Duodenal mucosa (tissue), 2 donors: ENCODE data around the gene NRP2.

Experiments used
- H3K27ac ChIP-seq: one replicate; pipeline ENCODE4 v1.7.0; 2013; ENCODE audit warnings: low read depth, low read length
- H3K27me3 ChIP-seq, 2 donors: one replicate each; pipeline ENCODE4 v1.7.0; 2013; ENCODE audit warnings: low read length in 2 of 2, control low read depth in 1 of 2; ENCODE audit not compliant: insufficient read depth in 2 of 2, control insufficient read depth in 1 of 2
- H3K36me3 ChIP-seq, 2 donors: one replicate each; pipeline ENCODE4 v1.7.0; 2013; ENCODE audit warnings: low read length in 2 of 2, control low read depth in 1 of 2; ENCODE audit not compliant: insufficient read depth in 2 of 2, control insufficient read depth in 1 of 2
- H3K4me1 ChIP-seq, 2 donors: one replicate each; pipeline ENCODE4 v1.7.0; 2013; ENCODE audit warnings: low read length in 2 of 2, control low read depth in 1 of 2; ENCODE audit not compliant: insufficient read depth in 2 of 2, control insufficient read depth in 1 of 2
- H3K4me3 ChIP-seq, 2 donors: one replicate each; pipeline ENCODE4 v1.7.0; 2013; ENCODE audit warnings: low read length in 2 of 2, low read depth in 1 of 2
- H3K9ac ChIP-seq, 2 donors: one replicate each; pipeline ENCODE4 v1.7.0; 2013; ENCODE audit warnings: low read length in 2 of 2, low read depth in 1 of 2
- H3K9me3 ChIP-seq, 2 donors: one replicate each; pipeline ENCODE4 v1.7.0; 2013; ENCODE audit warnings: low read length in 2 of 2, control low read depth in 1 of 2; ENCODE audit not compliant: control insufficient read depth in 1 of 2

NRP2 gene

DNA sequence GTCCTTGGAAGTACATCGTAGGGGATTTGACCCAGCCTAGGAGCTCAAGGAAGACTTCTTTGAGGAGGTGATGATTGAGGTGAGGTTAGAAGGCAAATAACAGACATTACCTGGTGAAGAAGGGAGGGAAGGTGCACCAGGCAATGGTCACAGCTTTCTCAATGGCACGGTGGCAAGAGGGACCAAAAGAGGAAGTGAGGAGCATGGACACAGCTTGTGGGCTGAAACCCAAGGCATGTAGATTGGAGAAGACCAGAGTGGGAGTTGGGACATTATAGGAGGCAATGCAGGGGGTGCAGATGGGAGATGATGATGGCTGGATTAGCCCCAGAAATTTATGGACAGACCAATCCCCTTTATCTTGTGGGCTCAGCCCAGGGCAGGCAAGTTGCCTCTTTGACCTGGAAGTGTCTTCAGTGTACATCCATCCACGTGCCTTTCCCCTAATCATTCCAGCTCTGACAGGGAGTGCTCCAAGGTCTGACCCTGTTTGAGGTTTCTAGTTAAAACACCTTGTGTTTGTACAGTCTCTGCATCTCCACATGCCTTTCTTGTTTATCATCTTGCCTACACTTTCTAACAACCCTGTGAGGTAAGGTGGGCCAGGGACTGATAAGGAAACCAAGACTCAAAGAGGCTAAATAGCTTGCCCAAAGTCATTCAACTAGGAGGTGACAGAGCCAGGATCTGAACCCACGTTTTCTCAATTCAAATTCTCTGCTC lies 59.1 kb downstream of the NRP2 start:
- Histone ChIP-seq H3K36me3 (no peaks in the 10 kb centered on the region), H3K27me3 (no peaks in the 10 kb centered on the region), H3K27ac (no peak overlapping the region), H3K9ac (no peak overlapping the region), H3K9me3 (no peaks in the 10 kb centered on the region), H3K4me1 (peaks cover 14 to 16% of the 10 kb centered on the region in 2 donors), H3K4me3 (no peak overlapping the region)

DNA sequence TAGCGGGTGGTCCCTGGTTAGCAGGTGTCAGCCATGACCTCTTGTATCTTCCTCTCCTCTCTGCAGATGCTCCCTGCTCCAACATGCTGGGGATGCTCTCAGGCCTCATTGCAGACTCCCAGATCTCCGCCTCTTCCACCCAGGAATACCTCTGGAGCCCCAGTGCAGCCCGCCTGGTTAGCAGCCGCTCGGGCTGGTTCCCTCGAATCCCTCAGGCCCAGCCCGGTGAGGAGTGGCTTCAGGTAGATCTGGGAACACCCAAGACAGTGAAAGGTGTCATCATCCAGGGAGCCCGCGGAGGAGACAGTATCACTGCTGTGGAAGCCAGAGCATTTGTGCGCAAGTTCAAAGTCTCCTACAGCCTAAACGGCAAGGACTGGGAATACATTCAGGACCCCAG lies 60.8 kb downstream of the NRP2 start:
- Histone ChIP-seq H3K9ac (no peak overlapping the region), H3K4me1 (peaks cover 23 to 27% of the 10 kb centered on the region in 2 donors), H3K9me3 (no peaks in the 10 kb centered on the region), H3K36me3 (no peaks in the 10 kb centered on the region), H3K27ac (no peak overlapping the region), H3K27me3 (no peaks in the 10 kb centered on the region), H3K4me3 (no peak overlapping the region)

- Histone ChIP-seq H3K9ac (no peak overlapping the region), H3K9me3 (no peaks in the 10 kb centered on the region), H3K4me1 (peaks cover 27 to 30% of the 10 kb centered on the region in 2 donors), H3K4me3 (no peak overlapping the region), H3K27me3 (no peaks in the 10 kb centered on the region), H3K36me3 (no peaks in the 10 kb centered on the region), H3K27ac (no peak overlapping the region)
Observed at GRCh38 chr2:205744074-205744591, 61.8 kb downstream of the NRP2 start.

GRCh38 chr2:205745661-205746419 lies 63.5 kb downstream of the NRP2 start:
- no peaks in the 10 kb centered on the region for H3K9me3 ChIP-seq
- H3K9ac ChIP-seq: no peak overlapping the region
- H3K36me3 ChIP-seq: peaks cover 0 to 3% of the 10 kb centered on the region in 2 donors
- H3K27ac ChIP-seq: no peak overlapping the region
- peaks cover 27 to 31% of the 10 kb centered on the region in 2 donors for H3K4me1 ChIP-seq
- H3K27me3 ChIP-seq: no peaks in the 10 kb centered on the region
- H3K4me3 ChIP-seq: no peak overlapping the region

DNA sequence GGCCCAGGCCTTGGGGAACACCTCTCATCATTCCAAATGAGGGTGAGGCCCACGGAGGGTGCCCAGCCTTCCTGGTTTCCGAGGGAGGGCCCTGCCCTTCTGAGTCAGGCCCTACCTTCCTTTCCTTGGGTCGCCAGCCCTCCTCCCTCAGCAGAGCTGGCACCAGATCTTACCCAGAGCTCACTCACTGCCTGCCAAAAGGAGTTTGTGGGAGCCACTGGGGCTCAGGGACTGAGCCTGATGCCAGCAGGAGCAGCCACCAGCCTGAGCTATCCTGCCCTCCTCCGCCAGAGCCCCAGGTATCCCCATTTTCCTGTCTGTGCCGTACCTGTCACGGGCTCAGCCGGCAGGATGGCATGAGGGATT lies 64.1 kb downstream of the NRP2 start:
- H3K27ac ChIP-seq: no peak overlapping the region
- H3K36me3 ChIP-seq: peaks cover 0 to 3% of the 10 kb centered on the region in 2 donors
- H3K9ac ChIP-seq: no peak overlapping the region
- H3K27me3 ChIP-seq: no peaks in the 10 kb centered on the region
- no peaks in the 10 kb centered on the region for H3K9me3 ChIP-seq
- H3K4me3 ChIP-seq: no peak overlapping the region
- H3K4me1 ChIP-seq: peaks cover 27 to 31% of the 10 kb centered on the region in 2 donors

- Histone ChIP-seq H3K27ac (no peak overlapping the region), H3K9me3 (no peaks in the 10 kb centered on the region), H3K27me3 (no peaks in the 10 kb centered on the region), H3K4me3 (peak overlapping the region in 1 of 2 donors; percentile 1), H3K4me1 (peaks cover 27 to 31% of the 10 kb centered on the region in 2 donors), H3K9ac (no peak overlapping the region), H3K36me3 (peaks cover 0 to 3% of the 10 kb centered on the region in 2 donors)
Observed at GRCh38 chr2:205747829-205748386, 65.6 kb downstream of the NRP2 start.

DNA sequence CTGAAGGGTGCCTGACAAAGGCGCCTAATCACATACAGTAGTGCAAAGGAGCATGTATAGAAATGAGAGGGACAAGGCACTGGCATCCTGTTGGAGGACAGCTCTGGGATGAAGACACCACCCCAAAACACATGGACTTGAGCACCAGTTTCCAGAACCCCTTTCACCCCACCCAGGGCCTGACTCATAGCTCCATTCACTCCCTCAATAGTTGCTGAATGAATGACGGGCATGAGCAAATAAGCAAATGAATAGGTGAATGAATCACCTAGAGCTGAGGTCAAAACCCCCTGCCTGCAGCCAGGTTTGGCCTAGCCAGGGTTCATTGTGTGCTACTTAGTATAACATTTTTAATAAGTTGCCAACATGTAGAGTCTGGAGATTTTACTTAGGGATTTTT lies 66.3 kb downstream of the NRP2 start:
- H3K27ac ChIP-seq: no peak overlapping the region
- H3K36me3 ChIP-seq: peaks cover 0 to 3% of the 10 kb centered on the region in 2 donors
- H3K4me1 ChIP-seq: peaks cover 27 to 36% of the 10 kb centered on the region in 2 donors

GRCh38 chr2:205749078-205749477 lies 66.8 kb downstream of the NRP2 start:
- no peak overlapping the region for H3K27ac ChIP-seq
- H3K4me1 ChIP-seq: peaks cover 28 to 37% of the 10 kb centered on the region in 2 donors
- H3K4me3 ChIP-seq: no peak overlapping the region
- H3K9me3 ChIP-seq: no peaks in the 10 kb centered on the region
- H3K27me3 ChIP-seq: no peaks in the 10 kb centered on the region
- H3K36me3 ChIP-seq: peaks cover 0 to 3% of the 10 kb centered on the region in 2 donors
- no peak overlapping the region for H3K9ac ChIP-seq

More for the DNA sequence above, 66.3 kb downstream of the NRP2 start:
- Histone ChIP-seq H3K9ac (no peak overlapping the region), H3K4me3 (no peak overlapping the region), H3K9me3 (no peaks in the 10 kb centered on the region), H3K27me3 (no peaks in the 10 kb centered on the region)

GRCh38 chr2:205750797-205751196 lies 68.5 kb downstream of the NRP2 start:
- H3K27ac ChIP-seq: no peak overlapping the region
- peaks cover 33 to 46% of the 10 kb centered on the region in 2 donors for H3K4me1 ChIP-seq
- H3K9ac ChIP-seq: no peak overlapping the region
- no peaks in the 10 kb centered on the region for H3K9me3 ChIP-seq
- no peaks in the 10 kb centered on the region for H3K27me3 ChIP-seq
- peaks cover 0 to 3% of the 10 kb centered on the region in 2 donors for H3K36me3 ChIP-seq
- H3K4me3 ChIP-seq: no peak overlapping the region

- Histone ChIP-seq H3K27me3 (no peaks in the 10 kb centered on the region), H3K9me3 (no peaks in the 10 kb centered on the region), H3K36me3 (peaks cover 0 to 3% of the 10 kb centered on the region in 2 donors), H3K4me3 (no peak overlapping the region), H3K9ac (no peak overlapping the region), H3K4me1 (peaks cover 25 to 39% of the 10 kb centered on the region in 2 donors), H3K27ac (no peak overlapping the region)
Observed at GRCh38 chr2:205751569-205752031, 69.3 kb downstream of the NRP2 start.
